ENCODE measurements around the gene SIDT2. TPM values are rescaled to one million over a fixed set of nuclear protein-coding genes. Genes with fewer than 3 reads are reported as not detected.

SIDT2 gene
- total and polyA plus RNA-seq, 2 of the 13 experiments (the other 11 are each of a cell fraction or from before 2014, with no cell fraction given): 11.5 to 28.0 TPM

- TF ChIP-seq PTBP1 (IDR thresholded peaks at IDR 0.05; ENCODE audit: low read depth, low read length, poor library complexity, severe bottlenecking): no peak
- TF ChIP-seq SIN3A (IDR thresholded peaks at IDR 0.05; ENCODE audit: borderline replicate concordance, low read depth, low read length): peak; percentile 50; the same call in 1 of the 2 replicates
- TF ChIP-seq ZNF318 (CRISPR knock-in tag; IDR thresholded peaks at IDR 0.05): no peak
- TF ChIP-seq MEIS1 (CRISPR knock-in tag; IDR thresholded peaks at IDR 0.05; ENCODE audit: borderline replicate concordance): 0 out of 2 replicates have a peak, but pooled peaks have one; percentile 3
- TF ChIP-seq, protein P1, sequence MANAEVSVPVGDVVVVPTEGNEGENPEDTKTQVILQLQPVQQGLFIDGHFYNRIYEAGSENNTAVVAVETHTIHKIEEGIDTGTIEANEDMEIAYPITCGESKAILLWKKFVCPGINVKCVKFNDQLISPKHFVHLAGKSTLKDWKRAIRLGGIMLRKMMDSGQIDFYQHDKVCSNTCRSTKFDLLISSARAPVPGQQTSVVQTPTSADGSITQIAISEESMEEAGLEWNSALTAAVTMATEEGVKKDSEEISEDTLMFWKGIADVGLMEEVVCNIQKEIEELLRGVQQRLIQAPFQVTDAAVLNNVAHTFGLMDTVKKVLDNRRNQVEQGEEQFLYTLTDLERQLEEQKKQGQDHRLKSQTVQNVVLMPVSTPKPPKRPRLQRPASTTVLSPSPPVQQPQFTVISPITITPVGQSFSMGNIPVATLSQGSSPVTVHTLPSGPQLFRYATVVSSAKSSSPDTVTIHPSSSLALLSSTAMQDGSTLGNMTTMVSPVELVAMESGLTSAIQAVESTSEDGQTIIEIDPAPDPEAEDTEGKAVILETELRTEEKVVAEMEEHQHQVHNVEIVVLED (CRISPR knock-in tag; IDR thresholded peaks at IDR 0.05; ENCODE audit: borderline replicate concordance): no peak
- TF ChIP-seq ZNF264 (CRISPR knock-in tag; IDR thresholded peaks at IDR 0.05): no peak
- no peak for TF ChIP-seq MATR3 (CRISPR knock-in tag; IDR thresholded peaks at IDR 0.05)
- no peak for TF ChIP-seq ZFP90 (CRISPR knock-in tag; IDR thresholded peaks at IDR 0.05; ENCODE audit: borderline replicate concordance)
- no peak for TF ChIP-seq ZNF430 (CRISPR knock-in tag; IDR thresholded peaks at IDR 0.05)
- no peak for TF ChIP-seq ZNF317 (CRISPR knock-in tag; IDR thresholded peaks at IDR 0.05)
- no peak for TF ChIP-seq POLR2G (IDR thresholded peaks at IDR 0.05; ENCODE audit: low read depth, low read length)
- no peak for TF ChIP-seq FOXJ3 (CRISPR knock-in tag; IDR thresholded peaks at IDR 0.05; ENCODE audit: borderline replicate concordance)
- TF ChIP-seq ZNF234 (CRISPR knock-in tag; conservative IDR thresholded peaks at IDR 0.05): no peak
- no peak for TF ChIP-seq BCLAF1 (IDR thresholded peaks at IDR 0.05)
Measured at GRCh38 chr11:117144477-117145392, 33.8 kb upstream of the SIDT2 start (continued).

Data from HepG2 (cell line).